DND-41 (cell line): ENCODE data around the gene ADIPOQ.

Experiments used
- EZH2 ChIP-seq: IDR thresholded peaks from 3 replicates; pipeline ENCODE4 v1.6.1; 2012; ENCODE audit warnings: borderline replicate concordance, low read depth, mild to moderate bottlenecking, moderate library complexity, low read length, inconsistent platforms; ENCODE audit not compliant: severe bottlenecking
- TF ChIP-seq, protein P1 (sequence below): IDR thresholded peaks from 2 replicates; pipeline ENCODE4 v1.5.1; 2012; ENCODE audit warnings: borderline replicate concordance, low read length, moderate library complexity, mild to moderate bottlenecking; ENCODE audit not compliant: poor library complexity, severe bottlenecking; ENCODE audit errors: extremely low read depth

DNA sequence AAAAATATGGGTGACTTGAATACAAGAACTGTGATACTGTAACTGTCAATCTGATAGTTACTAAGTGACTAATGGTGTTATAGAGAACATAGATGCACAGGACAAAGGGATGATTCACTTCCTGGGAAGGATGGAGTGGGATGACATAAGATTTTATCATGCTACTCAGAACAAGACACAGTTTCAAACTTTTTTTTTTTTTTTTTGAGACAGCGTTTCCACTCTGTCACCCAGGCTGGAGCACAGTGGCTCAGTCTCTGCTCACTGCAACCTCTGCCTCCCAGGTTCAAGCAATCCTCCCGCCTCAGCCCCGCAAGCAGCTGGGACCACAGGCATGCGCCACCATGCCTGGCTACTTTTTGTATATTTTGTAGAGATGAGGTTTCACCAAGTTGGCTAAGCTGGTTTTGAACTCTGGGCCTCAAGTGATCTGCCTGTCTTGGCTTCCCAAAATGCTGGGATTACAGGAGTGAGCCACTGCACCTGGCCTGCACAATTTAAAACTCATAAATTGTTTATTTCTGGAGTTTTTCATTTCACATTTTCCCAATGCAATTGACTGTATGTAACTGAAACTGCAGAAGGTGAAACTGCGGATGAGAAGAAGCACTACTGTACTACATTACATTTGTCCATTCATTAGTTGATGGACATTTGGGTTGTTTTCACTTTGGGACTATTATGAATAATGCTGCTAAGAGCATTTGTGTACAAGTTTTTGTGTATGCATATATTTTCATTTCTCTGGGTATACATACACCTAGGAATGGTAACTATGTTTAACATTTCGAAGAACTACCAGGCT, 40.6 kb downstream of the ADIPOQ start:
- TF ChIP-seq, protein P1, sequence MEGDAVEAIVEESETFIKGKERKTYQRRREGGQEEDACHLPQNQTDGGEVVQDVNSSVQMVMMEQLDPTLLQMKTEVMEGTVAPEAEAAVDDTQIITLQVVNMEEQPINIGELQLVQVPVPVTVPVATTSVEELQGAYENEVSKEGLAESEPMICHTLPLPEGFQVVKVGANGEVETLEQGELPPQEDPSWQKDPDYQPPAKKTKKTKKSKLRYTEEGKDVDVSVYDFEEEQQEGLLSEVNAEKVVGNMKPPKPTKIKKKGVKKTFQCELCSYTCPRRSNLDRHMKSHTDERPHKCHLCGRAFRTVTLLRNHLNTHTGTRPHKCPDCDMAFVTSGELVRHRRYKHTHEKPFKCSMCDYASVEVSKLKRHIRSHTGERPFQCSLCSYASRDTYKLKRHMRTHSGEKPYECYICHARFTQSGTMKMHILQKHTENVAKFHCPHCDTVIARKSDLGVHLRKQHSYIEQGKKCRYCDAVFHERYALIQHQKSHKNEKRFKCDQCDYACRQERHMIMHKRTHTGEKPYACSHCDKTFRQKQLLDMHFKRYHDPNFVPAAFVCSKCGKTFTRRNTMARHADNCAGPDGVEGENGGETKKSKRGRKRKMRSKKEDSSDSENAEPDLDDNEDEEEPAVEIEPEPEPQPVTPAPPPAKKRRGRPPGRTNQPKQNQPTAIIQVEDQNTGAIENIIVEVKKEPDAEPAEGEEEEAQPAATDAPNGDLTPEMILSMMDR: no peak
- TF ChIP-seq EZH2: no peak
